Lung (tissue), 12 donors: ENCODE measurements around the gene NLGN1. TPM values are rescaled to one million over a fixed set of nuclear protein-coding genes. Genes with fewer than 3 reads are reported as not detected.

ENCODE experiments used
- ATAC-seq: fragments of 200-7000 bp; cut with Tn5 transposase; one replicate; pipeline ENCODE4 v1.9.1; 2020; ENCODE audit warnings: moderate number of reproducible peaks; ENCODE audit not compliant: insufficient read depth, low FRiP score
- DNase-seq, 3 donors: peaks; one replicate each; pipeline ENCODE4 v3.0.0-alpha.2; 2013 to 2017
- H3K27ac ChIP-seq, 2 donors: one replicate each; pipeline ENCODE4 v1.5.1; 2013; ENCODE audit warnings: mild to moderate bottlenecking in 2 of 2, moderate library complexity in 2 of 2, control low read depth in 1 of 2, inconsistent platforms in 1 of 2, low read depth in 1 of 2, low read length in 1 of 2
- H3K27me3 ChIP-seq, 3 donors: one replicate each; pipeline ENCODE4 v1.5.1; 2013; ENCODE audit warnings: low read length in 2 of 3; ENCODE audit not compliant: control insufficient read depth in 3 of 3, insufficient read depth in 3 of 3
- H3K36me3 ChIP-seq, 4 donors: one replicate each; pipeline ENCODE4 v1.5.1; 2013; ENCODE audit warnings: low read length in 4 of 4, mild to moderate bottlenecking in 1 of 4, moderate library complexity in 1 of 4; ENCODE audit not compliant: control insufficient read depth in 4 of 4, insufficient read depth in 4 of 4
- H3K4me1 ChIP-seq, 5 donors: one replicate each; pipeline ENCODE4 v1.5.1; 2013; ENCODE audit warnings: low read length in 5 of 5, mild to moderate bottlenecking in 2 of 5, moderate library complexity in 1 of 5; ENCODE audit not compliant: control insufficient read depth in 5 of 5, insufficient read depth in 5 of 5
- H3K4me3 ChIP-seq: one replicate; pipeline ENCODE4 v1.5.1; 2013; ENCODE audit warnings: mild to moderate bottlenecking, control low read depth, moderate library complexity
- H3K9ac ChIP-seq, 2 donors: one replicate each; pipeline ENCODE4 v1.5.1; 2013; ENCODE audit warnings: low read length in 2 of 2, control low read depth in 1 of 2; ENCODE audit not compliant: insufficient read depth in 1 of 2
- H3K9me3 ChIP-seq, 4 donors: one replicate each; pipeline ENCODE4 v1.5.1; 2013; ENCODE audit warnings: low read length in 3 of 4, mild to moderate bottlenecking in 1 of 4, moderate library complexity in 1 of 4; ENCODE audit not compliant: control insufficient read depth in 4 of 4, insufficient read depth in 3 of 4
- WGBS, 2 donors: extraction: QIAGEN DNeasy Blood & Tissue Kit; methylation state at CpG; one replicate each; pipeline ENCODE4 v1.1.7; 2013; 5-methylcytosine and 5-hydroxymethylcytosine counted together
- polyA plus RNA-seq, 2 donors: library from polyadenylated mRNA; stranded (reverse); fragments of 200-250 nt; gene quantifications; one replicate each; pipeline ENCODE4 v1.2.1, GENCODE V29; 2013
- total RNA-seq, 2 donors: library from RNA; depleted of rRNA in 1 of 2; stranded (reverse); fragments of >200 nt in 1 of 2; gene quantifications; one replicate each; pipeline ENCODE4 v1.2.1, GENCODE V29; 2014 to 2021
- TF ChIP-seq, protein P1 (sequence below): IDR thresholded peaks from 2 replicates; pipeline ENCODE4 v1.5.1; 2012; ENCODE audit warnings: mild to moderate bottlenecking; ENCODE audit errors: control extremely low read depth, extremely low read depth
- donor health status: control.
- donor health status: control.
- donor health status: Bipolar disorder and iron deficiency.
- donor health status: healthy.
- donor health status: DM: yes; HTN: yes; CAD: no.

NLGN1 gene
- total and polyA plus RNA-seq, 4 donors: 0.24 to 22.2 (median 1.9) TPM

- ATAC-seq: no peak
- H3K4me1 ChIP-seq: no peaks in the 10 kb centered on the region
Observed at GRCh38 chr3:173755161-173755560, 357.6 kb downstream of the NLGN1 start.

GRCh38 chr3:173761161-173761560 is 363.6 kb downstream of the NLGN1 start:
- H3K27ac ChIP-seq: no peak overlapping the region
- H3K27me3 ChIP-seq: no peaks in the 10 kb centered on the region
- TF ChIP-seq, protein P1, sequence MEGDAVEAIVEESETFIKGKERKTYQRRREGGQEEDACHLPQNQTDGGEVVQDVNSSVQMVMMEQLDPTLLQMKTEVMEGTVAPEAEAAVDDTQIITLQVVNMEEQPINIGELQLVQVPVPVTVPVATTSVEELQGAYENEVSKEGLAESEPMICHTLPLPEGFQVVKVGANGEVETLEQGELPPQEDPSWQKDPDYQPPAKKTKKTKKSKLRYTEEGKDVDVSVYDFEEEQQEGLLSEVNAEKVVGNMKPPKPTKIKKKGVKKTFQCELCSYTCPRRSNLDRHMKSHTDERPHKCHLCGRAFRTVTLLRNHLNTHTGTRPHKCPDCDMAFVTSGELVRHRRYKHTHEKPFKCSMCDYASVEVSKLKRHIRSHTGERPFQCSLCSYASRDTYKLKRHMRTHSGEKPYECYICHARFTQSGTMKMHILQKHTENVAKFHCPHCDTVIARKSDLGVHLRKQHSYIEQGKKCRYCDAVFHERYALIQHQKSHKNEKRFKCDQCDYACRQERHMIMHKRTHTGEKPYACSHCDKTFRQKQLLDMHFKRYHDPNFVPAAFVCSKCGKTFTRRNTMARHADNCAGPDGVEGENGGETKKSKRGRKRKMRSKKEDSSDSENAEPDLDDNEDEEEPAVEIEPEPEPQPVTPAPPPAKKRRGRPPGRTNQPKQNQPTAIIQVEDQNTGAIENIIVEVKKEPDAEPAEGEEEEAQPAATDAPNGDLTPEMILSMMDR: no peak
- H3K4me1 ChIP-seq: peaks cover 0 to 6% (median 0%) of the 10 kb centered on the region in 5 donors
- H3K9me3 ChIP-seq: no peaks in the 10 kb centered on the region
- H3K4me3 ChIP-seq: no peak overlapping the region
- DNase-seq (no peak), ATAC-seq (no peak)
- 68 to 80% methylated on average over 4 of the region's 4 CpGs for WGBS, 2 donors
- no peaks in the 10 kb centered on the region for H3K36me3 ChIP-seq
- no peak overlapping the region for H3K9ac ChIP-seq

More at GRCh38 chr3:173755161-173755560, 357.6 kb downstream of the NLGN1 start:
- TF ChIP-seq, protein P1: no peak
- H3K27me3 ChIP-seq: no peaks in the 10 kb centered on the region
- H3K9ac ChIP-seq: no peak overlapping the region
- peaks cover 0 to 2% (median 0%) of the 10 kb centered on the region in 4 donors for H3K9me3 ChIP-seq
- no peak for DNase-seq
- H3K4me3 ChIP-seq: no peak overlapping the region
- no peaks in the 10 kb centered on the region for H3K36me3 ChIP-seq
- no peak overlapping the region for H3K27ac ChIP-seq

DNA sequence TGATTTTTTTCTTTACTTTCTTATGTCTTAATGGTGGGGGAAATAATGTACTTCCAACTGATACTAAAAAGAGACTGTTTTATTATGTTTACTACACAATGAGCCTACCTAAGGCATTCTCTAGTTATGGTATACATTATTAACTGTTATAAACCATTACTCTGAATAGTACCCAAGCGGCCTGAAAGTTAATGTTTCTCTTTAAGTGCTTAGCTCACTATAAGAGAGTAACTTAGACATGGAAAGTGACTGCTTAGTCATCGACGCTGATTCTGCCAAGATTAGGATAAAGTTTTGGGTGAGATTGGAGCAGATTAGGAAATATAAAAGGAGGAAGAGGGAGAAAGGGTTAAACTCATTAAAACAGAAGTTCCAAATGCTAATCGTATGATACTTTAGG is 365.0 kb downstream of the NLGN1 start:
- Histone ChIP-seq H3K36me3 (no peaks in the 10 kb centered on the region), H3K4me1 (peaks cover 0 to 6% (median 0%) of the 10 kb centered on the region in 5 donors), H3K9me3 (no peaks in the 10 kb centered on the region), H3K27ac (no peak overlapping the region), H3K27me3 (no peaks in the 10 kb centered on the region), H3K9ac (no peak overlapping the region), H3K4me3 (no peak overlapping the region)
- no peak for ATAC-seq
- peak in 1 of 3 donors; percentile 20 for DNase-seq
- 72 to 86% methylated on average over 4 of the region's 4 CpGs for WGBS, 2 donors
- TF ChIP-seq, protein P1: no peak

- no peak overlapping the region for H3K9ac ChIP-seq
- H3K36me3 ChIP-seq: no peaks in the 10 kb centered on the region
- WGBS, 2 donors: 67 to 84% methylated on average over 2 of the region's 2 CpGs
- no peak overlapping the region for H3K27ac ChIP-seq
- no peaks in the 10 kb centered on the region for H3K9me3 ChIP-seq
- TF ChIP-seq, protein P1: no peak
- DNase-seq (no peak), ATAC-seq (no peak)
- no peaks in the 10 kb centered on the region for H3K4me1 ChIP-seq
- no peak overlapping the region for H3K4me3 ChIP-seq
- no peaks in the 10 kb centered on the region for H3K27me3 ChIP-seq
Observed at GRCh38 chr3:173770011-173770410, 372.5 kb downstream of the NLGN1 start.
